Gastroesophageal sphincter (tissue), 3 donors: Measurements from ENCODE around the gene CSGALNACT2.

Experiments
- EP300 ChIP-seq: sonication (generic); formaldehyde crosslinking; IDR thresholded peaks from one replicate; pipeline ENCODE4 v1.6.1; 2017; ENCODE audit warnings: antibody characterized with exemption, mild to moderate bottlenecking
- POLR2A ChIP-seq, 2 donors: fragments of 450-650 bp; IDR thresholded peaks; one replicate each; pipeline ENCODE4 v1.6.1; 2017; ENCODE audit warnings: antibody characterized with exemption in 2 of 2, mild to moderate bottlenecking in 2 of 2, moderate library complexity in 1 of 2
- POLR2AphosphoS5 ChIP-seq: sonication (generic); formaldehyde crosslinking; IDR thresholded peaks from one replicate; pipeline ENCODE4 v1.6.1; 2017; ENCODE audit warnings: antibody characterized with exemption
- TF ChIP-seq, protein P1 (sequence below), 4 experiments: fragments of 200-600 bp in 2 of 4; fragments of 450-650 bp in 2 of 4; sonication (generic) in 1 of 4; IDR thresholded peaks; one replicate each; pipeline ENCODE4 v1.5.1; 2017 to 2019; ENCODE audit warnings: antibody characterized with exemption in 4 of 4, mild to moderate bottlenecking in 2 of 4, moderate library complexity in 2 of 4

GRCh38 chr10:43123361-43124093 is 14.7 kb upstream of the CSGALNACT2 start:
- TF ChIP-seq, protein P1, sequence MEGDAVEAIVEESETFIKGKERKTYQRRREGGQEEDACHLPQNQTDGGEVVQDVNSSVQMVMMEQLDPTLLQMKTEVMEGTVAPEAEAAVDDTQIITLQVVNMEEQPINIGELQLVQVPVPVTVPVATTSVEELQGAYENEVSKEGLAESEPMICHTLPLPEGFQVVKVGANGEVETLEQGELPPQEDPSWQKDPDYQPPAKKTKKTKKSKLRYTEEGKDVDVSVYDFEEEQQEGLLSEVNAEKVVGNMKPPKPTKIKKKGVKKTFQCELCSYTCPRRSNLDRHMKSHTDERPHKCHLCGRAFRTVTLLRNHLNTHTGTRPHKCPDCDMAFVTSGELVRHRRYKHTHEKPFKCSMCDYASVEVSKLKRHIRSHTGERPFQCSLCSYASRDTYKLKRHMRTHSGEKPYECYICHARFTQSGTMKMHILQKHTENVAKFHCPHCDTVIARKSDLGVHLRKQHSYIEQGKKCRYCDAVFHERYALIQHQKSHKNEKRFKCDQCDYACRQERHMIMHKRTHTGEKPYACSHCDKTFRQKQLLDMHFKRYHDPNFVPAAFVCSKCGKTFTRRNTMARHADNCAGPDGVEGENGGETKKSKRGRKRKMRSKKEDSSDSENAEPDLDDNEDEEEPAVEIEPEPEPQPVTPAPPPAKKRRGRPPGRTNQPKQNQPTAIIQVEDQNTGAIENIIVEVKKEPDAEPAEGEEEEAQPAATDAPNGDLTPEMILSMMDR (IDR thresholded peaks at IDR 0.05): no peak
- TF ChIP-seq EP300: no peak
- no peak for TF ChIP-seq POLR2AphosphoS5
- TF ChIP-seq POLR2A (IDR thresholded peaks at IDR 0.05): no peak
